NCI-H2171 treated with DMSO at 0.1 percent for 48 hours (cell line): ENCODE measurements around the gene CACNA1F.
"Not testable (repeated sequence)": the region's sequence is repeated elsewhere in the genome, so short reads cannot be mapped to it uniquely, and the experiment has no call there.

ENCODE experiments used
- DNase-seq: peaks from one replicate; lab custom pipeline; 2025; lab: John Stamatoyannopoulos, UW

The CACNA1F gene

GRCh38 chrX:49176421-49177326, 56.5 kb downstream of the CACNA1F start:
- DNase-seq: no peak

- DNase-seq: no peak
Observed at GRCh38 chrX:49175435-49176274, 57.5 kb downstream of the CACNA1F start.

GRCh38 chrX:49174723-49175122, 58.4 kb downstream of the CACNA1F start:
- DNase-seq: no peak

GRCh38 chrX:49173544-49173943, 59.6 kb downstream of the CACNA1F start:
- DNase-seq: not testable (repeated sequence)

GRCh38 chrX:49172280-49172780, 60.8 kb downstream of the CACNA1F start:
- DNase-seq: peak; percentile 57

- peak; percentile 46 for DNase-seq
Observed at GRCh38 chrX:49171752-49172279, 61.3 kb downstream of the CACNA1F start, which contains the start of gene PLP2. Gene PLP2, plus strand, starts transcription at chrX:49171898. Its CDS starts 103 bp downstream, at chrX:49172001.

GRCh38 chrX:49167740-49168108, 65.4 kb downstream of the CACNA1F start:
- no peak for DNase-seq

GRCh38 chrX:49166914-49167739, 66.0 kb downstream of the CACNA1F start:
- DNase-seq: no peak

- peak; percentile 34 for DNase-seq
Observed at GRCh38 chrX:49165901-49166881, 66.9 kb downstream of the CACNA1F start.

- no peak for DNase-seq
Observed at GRCh38 chrX:49164589-49165360, 68.4 kb downstream of the CACNA1F start.

GRCh38 chrX:49163555-49164419, 69.4 kb downstream of the CACNA1F start:
- DNase-seq: peak; percentile 78

GRCh38 chrX:49162620-49163019, 70.5 kb downstream of the CACNA1F start, which contains the start of gene MAGIX:
Gene MAGIX, plus strand, starts transcription at chrX:49162758. Its CDS starts 132 bp downstream, at chrX:49162890.
- no peak for DNase-seq

- DNase-seq: no peak
Observed at GRCh38 chrX:49161632-49162031, 71.5 kb downstream of the CACNA1F start.

GRCh38 chrX:49160908-49161307, 72.2 kb downstream of the CACNA1F start:
- no peak for DNase-seq

- no peak for DNase-seq
Observed at GRCh38 chrX:49157194-49157593, 75.9 kb downstream of the CACNA1F start.

GRCh38 chrX:49155900-49156837, 77.0 kb downstream of the CACNA1F start:
- peak; percentile 76 for DNase-seq

GRCh38 chrX:49155243-49155899, 77.8 kb downstream of the CACNA1F start:
- DNase-seq: peak; percentile 28
